ENCODE results near the gene NOVA2.
A peak's percentile ranks its signal among the peaks of the same experiment; 100 is the strongest.

The NOVA2 gene

DNA sequence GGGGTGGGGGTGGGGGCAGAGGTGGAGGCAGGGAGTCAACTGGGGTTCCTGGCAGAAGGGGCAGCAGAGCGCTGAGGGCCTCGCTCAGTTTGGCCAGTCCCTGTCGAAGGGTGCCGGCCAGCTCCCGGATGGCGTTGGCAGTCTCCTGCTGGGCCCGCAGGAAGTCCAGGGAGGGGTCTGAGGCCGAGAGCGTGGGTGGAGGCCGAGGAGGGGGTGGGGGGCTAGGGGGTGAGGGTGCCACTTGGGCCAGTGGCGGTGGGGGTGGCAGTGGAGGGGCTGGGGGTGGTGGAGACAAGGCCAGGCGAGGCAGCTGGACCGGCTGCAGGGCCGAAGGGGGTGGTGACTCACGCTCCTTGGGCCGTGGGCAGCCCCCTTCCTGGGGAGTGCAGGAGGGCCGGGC, 82.8 kb downstream of the NOVA2 start:
- no peak for TF ChIP-seq ZNF274 (IDR thresholded peaks at IDR 0.05; ENCODE audit: low read depth, low read length)
- H3K4me3 ChIP-seq (ENCODE audit: low read length) = no peak overlapping the region

DNA sequence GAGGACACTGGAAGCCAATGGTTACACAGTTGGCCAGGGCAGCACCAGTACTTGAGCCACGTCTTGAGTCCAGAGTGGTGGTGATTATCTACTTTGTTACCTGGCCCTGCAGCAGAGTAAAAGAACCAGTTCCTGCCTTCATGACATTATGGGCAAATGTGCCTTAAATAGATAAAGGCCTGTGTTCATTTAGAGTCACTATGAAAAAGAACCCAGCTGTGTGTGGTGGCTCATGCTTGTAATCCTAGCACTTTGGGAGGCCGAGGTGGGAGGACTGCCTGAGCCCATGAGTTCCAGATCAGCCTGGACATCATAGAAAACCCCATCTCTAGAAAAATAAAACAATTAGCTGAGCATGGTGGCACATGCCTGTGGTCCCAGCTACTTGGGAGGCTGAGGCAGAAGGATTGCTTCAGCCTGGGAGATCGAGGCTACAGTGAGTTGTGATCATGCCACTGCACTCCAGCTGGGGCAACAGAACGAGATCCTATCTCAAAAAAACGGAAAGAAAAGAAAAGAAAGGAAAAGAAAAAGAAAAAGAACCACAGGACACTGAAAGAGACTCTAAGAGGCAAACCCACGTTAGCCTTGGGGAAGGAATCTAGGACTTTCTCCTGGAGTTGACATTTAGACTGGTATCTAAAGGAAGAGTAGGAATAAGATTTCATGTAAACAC, 84.3 kb downstream of the NOVA2 start:
- H3K4me3 ChIP-seq (ENCODE audit: low read length) = no peak overlapping the region
- no peak for TF ChIP-seq ZNF274 (IDR thresholded peaks at IDR 0.05; ENCODE audit: low read depth, low read length)

DNA sequence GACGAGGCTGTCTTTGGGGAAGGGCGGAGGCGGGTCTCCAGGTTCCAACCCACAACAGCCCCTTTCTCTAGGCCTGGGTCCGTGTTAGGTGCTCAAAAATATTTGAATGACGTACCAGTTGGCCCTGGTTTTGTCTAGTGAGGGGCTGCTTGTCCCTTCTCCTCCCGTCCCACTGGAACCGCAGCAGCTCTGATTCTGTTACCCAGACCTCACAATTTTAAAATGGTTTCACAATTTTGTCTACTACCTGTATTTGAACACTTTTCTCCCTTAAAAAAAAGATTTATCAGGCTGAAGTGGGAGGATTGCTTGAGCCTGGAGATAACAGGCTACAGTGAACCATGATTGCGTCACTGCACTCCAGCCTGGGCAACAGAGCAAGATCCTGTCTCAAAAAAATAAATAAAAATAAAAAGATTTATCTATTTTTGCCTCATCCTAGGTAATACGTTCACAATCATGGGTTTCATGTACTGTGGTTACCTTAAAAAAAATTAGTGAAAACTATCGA, 86.4 kb downstream of the NOVA2 start:
- no peak for TF ChIP-seq ZNF274 (IDR thresholded peaks at IDR 0.05; ENCODE audit: low read depth, low read length)
- peak overlapping the region; percentile 57 for H3K4me3 ChIP-seq (ENCODE audit: low read length)

DNA sequence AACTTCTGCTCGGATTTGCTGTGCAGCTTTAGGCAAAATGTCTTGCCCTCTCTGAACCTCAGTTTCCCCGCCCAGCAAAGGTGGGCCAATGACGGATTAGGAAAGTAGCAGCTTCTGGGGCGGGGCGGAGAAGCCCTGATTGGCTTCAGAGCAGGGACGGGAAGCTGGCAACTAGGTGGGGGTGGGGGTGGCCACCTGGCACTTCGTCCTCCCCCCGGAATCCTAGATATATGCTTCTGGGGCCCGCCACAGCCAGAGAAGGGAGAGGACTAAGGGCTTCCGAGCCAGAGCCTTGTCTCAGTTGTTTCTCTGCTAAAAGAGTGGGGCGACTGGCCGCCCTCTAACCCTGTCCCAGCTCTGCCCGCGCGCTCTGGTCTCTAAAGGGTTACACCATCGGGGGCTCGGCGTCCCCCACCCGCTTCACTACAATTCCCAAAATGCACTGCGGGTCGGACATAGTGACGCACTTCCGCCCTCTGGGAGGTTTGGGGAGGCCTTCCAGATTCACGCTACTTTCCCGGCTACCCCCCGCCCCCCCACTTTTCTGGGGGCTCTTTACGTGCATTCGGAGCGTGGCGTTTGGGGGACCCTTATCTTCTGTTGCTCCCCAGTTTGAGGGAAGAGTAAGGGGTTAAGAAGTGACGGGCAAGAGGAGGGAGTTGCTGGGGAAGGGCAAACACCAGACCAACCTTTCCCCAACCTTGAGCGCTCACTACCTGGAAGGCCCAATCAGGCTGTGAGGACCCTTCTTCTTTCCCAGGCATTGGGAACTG, 87.1 kb downstream of the NOVA2 start:
- peak overlapping the region; percentile 57 for H3K4me3 ChIP-seq (ENCODE audit: low read length)
- no peak for TF ChIP-seq ZNF274 (IDR thresholded peaks at IDR 0.05; ENCODE audit: low read depth, low read length)

DNA sequence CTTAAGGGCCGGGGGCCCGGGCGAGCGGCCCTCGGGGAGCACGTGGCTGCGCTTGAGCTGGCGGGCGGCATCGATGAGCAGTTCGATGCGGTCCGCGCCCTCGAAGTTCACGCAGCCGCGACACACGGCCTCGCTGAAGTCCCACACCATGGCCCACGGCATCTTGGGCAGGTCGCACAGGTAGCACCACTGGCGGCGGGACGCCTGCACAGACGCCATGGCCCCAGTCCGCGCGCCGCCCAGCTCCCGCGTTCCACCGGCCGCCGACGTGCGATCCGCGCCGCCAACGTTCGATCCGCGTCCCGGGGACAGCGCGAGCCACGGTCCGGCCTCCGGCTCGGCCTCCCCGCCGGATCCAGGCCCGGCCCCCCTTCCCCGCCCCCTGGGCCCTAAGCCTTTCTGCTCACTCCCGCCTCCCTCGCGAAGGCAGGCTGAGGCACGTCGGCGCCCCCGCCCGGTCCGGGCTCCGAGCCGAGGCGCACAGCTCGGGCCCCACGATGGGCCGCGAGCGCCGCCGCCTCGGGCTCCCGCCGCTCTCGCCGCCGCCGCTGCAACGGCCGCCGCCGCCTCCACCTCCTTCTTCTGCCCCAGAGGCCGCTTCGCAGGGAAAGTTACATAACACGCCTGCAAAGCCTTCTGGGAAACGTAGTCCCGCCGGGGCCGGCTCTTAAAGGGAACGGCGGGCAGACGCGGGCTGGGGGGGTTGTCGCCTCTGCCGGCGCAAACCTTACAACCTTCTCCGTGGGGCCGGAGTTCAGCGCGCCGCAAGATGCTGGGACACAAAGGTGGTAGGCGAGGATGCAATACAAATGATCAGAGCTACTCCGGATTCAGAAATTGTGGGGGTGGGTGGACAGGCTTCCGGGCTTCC, 87.9 kb downstream of the NOVA2 start, which contains the start of gene IRF2BP1:
Gene IRF2BP1 (minus strand): TSS at position 586 of the 871 bp plus-strand sequence. CDS start 367 bp downstream, at position 219.
- TF ChIP-seq ZNF274 (IDR thresholded peaks at IDR 0.05; ENCODE audit: low read depth, low read length) = no peak
- H3K4me3 ChIP-seq (ENCODE audit: low read length) = peak within 1 kb of the TSS; percentile 57

DNA sequence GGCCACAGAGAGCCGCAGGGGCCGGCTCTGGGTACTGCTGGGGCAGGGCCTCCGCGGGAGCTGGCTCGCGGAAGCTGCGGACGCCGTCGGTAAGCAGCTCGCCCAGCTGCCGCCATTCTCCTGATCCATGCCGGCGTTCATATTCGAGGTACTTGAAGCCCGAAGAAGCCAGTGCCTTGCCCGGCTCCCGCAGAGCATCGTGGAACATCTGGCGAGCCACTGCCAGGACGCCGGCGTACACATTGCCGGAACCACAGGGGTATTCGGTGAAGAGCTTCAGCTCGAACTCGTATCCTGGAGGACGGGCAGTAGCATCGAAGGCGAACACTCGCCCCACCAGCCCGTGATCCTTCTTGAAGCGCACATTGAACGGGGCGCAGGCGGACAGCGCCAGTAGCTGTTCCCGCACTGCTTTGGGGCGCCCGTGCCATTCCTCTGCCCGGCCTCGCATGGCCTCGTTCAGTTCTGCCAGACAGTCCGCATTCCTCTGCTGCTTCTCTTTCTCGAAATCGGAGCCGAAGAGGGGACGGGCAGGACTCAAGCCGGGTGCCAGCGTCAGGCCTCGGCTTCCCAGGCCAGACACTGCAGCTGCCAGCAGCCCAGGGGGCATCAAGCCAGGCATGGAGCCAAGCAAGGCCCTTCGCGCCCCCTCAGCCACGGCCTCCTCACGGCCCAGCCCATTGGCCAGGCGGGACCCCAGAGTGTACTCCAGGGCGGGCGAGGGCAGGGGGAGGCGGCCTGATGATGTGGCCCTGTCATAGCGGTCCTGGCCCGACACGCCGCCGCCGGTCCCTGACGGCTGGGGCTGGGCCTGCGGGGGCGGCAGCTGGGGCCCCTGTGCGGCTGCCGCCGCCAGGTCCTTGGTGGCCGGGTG, 88.7 kb downstream of the NOVA2 start:
- TF ChIP-seq ZNF274 (IDR thresholded peaks at IDR 0.05; ENCODE audit: low read depth, low read length) = no peak
- peak overlapping the region; percentile 57 for H3K4me3 ChIP-seq (ENCODE audit: low read length)

DNA sequence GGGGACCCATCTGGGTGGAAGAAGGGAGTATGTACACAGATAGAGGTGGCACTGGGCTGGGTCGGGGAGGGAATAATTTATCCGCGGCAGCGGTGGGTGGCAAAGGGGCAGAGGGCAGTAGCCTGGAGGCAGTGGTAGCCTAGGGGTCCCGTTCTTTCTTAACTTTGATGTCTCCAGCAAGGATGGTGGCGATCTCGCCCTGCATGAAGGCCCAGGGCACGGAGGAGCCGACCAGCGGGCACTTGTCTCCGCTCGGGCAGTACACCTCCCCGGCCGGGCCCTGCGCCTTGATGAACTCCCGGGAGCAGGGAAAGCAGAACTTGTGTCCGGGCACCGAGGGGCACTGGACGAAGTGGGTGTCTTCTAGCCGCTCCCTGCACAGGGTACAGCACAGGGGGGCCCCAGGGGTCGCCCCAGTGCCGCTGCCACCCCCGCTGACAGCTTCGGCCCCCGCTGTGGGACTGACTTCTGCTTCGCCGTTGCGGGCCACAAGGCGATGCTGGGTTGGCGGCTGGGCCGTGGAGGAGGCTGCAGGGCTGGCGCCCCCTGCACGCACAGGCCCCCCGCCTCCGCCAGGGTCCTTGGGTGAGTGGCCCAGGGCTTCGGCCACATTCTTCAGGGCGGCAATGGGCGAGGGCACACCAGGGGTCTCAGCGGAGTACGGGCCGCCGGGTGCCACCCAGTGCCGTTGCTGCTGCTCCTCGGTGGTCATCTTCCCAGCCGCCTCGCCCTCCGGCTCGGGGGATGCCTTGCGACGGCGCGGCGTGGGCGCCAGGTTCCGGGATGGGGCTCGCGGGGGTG, 89.6 kb downstream of the NOVA2 start:
- TF ChIP-seq ZNF274 (IDR thresholded peaks at IDR 0.05; ENCODE audit: low read depth, low read length) = no peak
- no peak overlapping the region for H3K4me3 ChIP-seq (ENCODE audit: low read length)
